ENCODE results near the gene NSUN5. TPM values are rescaled to one million over a fixed set of nuclear protein-coding genes. Genes with fewer than 3 reads are reported as not detected.
A peak's percentile ranks its signal among the peaks of the same experiment; 100 is the strongest.

Gene NSUN5
- total and polyA plus RNA-seq, 2 donors (not counting 3 experiments of a cell fraction or from before 2014, with no cell fraction given), result 4.1 to 6.8 TPM

DNA sequence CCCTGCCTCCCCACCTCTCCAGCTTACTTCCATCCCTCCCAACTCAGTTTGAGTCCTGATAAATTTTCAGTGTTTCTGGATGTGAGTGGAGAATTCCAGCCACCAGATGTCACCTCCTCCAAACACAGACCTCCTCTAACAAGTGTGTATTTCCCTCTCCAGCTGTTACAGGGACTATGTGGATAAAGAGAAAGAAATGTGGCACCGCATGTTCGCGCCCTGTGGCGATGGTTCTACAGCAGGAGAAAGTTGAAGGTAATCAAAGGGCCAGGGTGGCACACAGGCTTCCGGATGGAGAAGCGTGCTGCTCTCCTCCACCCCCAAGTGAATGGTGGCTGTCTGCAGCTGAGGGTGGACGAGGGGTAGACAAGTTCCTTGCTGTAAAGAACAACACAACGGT is 34.0 kb upstream of the NSUN5 start:
- H3K9me3 ChIP-seq (replicated peaks; ENCODE audit: control insufficient read depth, insufficient read depth, low read length), result no peaks in the 10 kb centered on the region
- intact Hi-C loops (cut with micrococcal nuclease), result loop anchor here (5.0 kb wide), 1 partner anchor 110 kb away; no protein-coding TSS in a partner anchor
- BruUV-seq (replicated peaks), result no TSS peak
- no peaks in the 10 kb centered on the region for H3K4me1 ChIP-seq (ENCODE audit: control insufficient read depth, extremely low read depth, insufficient read depth, low read length)
- TF ChIP-seq MYC (IDR thresholded peaks at IDR 0.05; ENCODE audit: low read depth, low read length) (no peak), JUN (IDR thresholded peaks at IDR 0.05; ENCODE audit: borderline replicate concordance, insufficient read depth, insufficient read length, low read depth) (no peak), POLR2AphosphoS5 (IDR thresholded peaks at IDR 0.05; ENCODE audit: insufficient read depth, low read depth, low read length) (no peak), POLR2A (IDR thresholded peaks at IDR 0.05; ENCODE audit: low read depth, low read length) (no peak), MAX (IDR thresholded peaks at IDR 0.05; ENCODE audit: insufficient read depth, insufficient read length) (no peak), EZH2 (IDR thresholded peaks at IDR 0.05; ENCODE audit: borderline replicate concordance, low read depth, low read length, severe bottlenecking) (no peak)
- TF ChIP-seq, protein P1, sequence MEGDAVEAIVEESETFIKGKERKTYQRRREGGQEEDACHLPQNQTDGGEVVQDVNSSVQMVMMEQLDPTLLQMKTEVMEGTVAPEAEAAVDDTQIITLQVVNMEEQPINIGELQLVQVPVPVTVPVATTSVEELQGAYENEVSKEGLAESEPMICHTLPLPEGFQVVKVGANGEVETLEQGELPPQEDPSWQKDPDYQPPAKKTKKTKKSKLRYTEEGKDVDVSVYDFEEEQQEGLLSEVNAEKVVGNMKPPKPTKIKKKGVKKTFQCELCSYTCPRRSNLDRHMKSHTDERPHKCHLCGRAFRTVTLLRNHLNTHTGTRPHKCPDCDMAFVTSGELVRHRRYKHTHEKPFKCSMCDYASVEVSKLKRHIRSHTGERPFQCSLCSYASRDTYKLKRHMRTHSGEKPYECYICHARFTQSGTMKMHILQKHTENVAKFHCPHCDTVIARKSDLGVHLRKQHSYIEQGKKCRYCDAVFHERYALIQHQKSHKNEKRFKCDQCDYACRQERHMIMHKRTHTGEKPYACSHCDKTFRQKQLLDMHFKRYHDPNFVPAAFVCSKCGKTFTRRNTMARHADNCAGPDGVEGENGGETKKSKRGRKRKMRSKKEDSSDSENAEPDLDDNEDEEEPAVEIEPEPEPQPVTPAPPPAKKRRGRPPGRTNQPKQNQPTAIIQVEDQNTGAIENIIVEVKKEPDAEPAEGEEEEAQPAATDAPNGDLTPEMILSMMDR (IDR thresholded peaks at IDR 0.05; ENCODE audit: extremely low read depth in 1 of 2, insufficient read depth in 1 of 2, low read depth in 1 of 2, low read length in 2 of 2), result peak in 1 of 2 donors; percentile 52
- H4K20me1 ChIP-seq (replicated peaks; ENCODE audit: control insufficient read depth, extremely low read depth, insufficient read depth, low read length), result no peaks in the 10 kb centered on the region
- H3K36me3 ChIP-seq (ENCODE audit: control insufficient read depth in 2 of 2, extremely low read depth in 1 of 2, insufficient read depth in 2 of 2, low read length in 2 of 2), result no peaks in the 10 kb centered on the region
- FAIRE-seq (no peak), DNase-seq (ENCODE audit: low read depth, low spot score) (peak; percentile 53)
- ChIA-PET CTCF (interaction anchor here (0.6 to 5.0 kb wide), 17 partner anchors 10 to 392 kb away, joined by 3 to 71 read pairs (median 4); no protein-coding TSS in a partner anchor), POLR2A (interaction anchor here (1.8 kb wide), 1 partner anchor 13 kb away, joined by 4 read pairs; no protein-coding TSS in a partner anchor)
- H2AFZ ChIP-seq (ENCODE audit: low read depth, low read length), result peak overlapping the region; percentile 0
- H3K9me1 ChIP-seq (replicated peaks; ENCODE audit: control insufficient read depth, extremely low read depth, insufficient read depth, low read length), result no peaks in the 10 kb centered on the region
- no peak overlapping the region for H3K9ac ChIP-seq (replicated peaks; ENCODE audit: extremely low read depth, insufficient read depth, low read length)
- H3K4me2 ChIP-seq (ENCODE audit: insufficient read depth, low read length), result no peak overlapping the region
- no peak overlapping the region for H3K4me3 ChIP-seq (replicated peaks in 1 of 3; ENCODE audit: insufficient read depth in 1 of 3, low read depth in 1 of 3, low read length in 3 of 3)
- dilution Hi-C loops (cut with MboI; ENCODE audit: extremely low pct_ligation_motif_present, low sequenced_read_pairs), result no loop called here
- H3K27ac ChIP-seq (ENCODE audit: insufficient read depth, low read depth, low read length), result no peak overlapping the region
- H3K79me2 ChIP-seq (ENCODE audit: control insufficient read depth, insufficient read depth, low read length), result no peaks in the 10 kb centered on the region
- peaks cover 2% of the 10 kb centered on the region in 2 experiments for H3K27me3 ChIP-seq (ENCODE audit: control insufficient read depth in 2 of 2, insufficient read depth in 2 of 2, low read length in 2 of 2)
